Mesodermal cell (in vitro differentiated cells): ENCODE results near the gene F10.
A peak's percentile ranks its signal among the peaks of the same experiment; 100 is the strongest.

Source experiments
- H3K27ac ChIP-seq: 2 replicates; pipeline ENCODE4 v1.7.0; 2013; ENCODE audit warnings: mild to moderate bottlenecking, low read depth, low read length, moderate library complexity; ENCODE audit not compliant: severe bottlenecking
- H3K36me3 ChIP-seq: 2 replicates; pipeline ENCODE4 v1.7.1; 2013; ENCODE audit warnings: mild to moderate bottlenecking, low read length, moderate library complexity; ENCODE audit not compliant: control insufficient read depth, insufficient read depth
- H3K4me1 ChIP-seq: one replicate; pipeline ENCODE4 v1.7.1; 2013; ENCODE audit warnings: mild to moderate bottlenecking, low read length; ENCODE audit not compliant: insufficient read depth, control insufficient read depth, poor library complexity, severe bottlenecking
- H3K4me3 ChIP-seq: 2 replicates; pipeline ENCODE4 v1.7.0; 2013; ENCODE audit warnings: low read length, control low read depth, mild to moderate bottlenecking; ENCODE audit not compliant: insufficient read depth, poor library complexity, severe bottlenecking; ENCODE audit errors: extremely low read depth
- H3K9me3 ChIP-seq: 2 replicates; pipeline ENCODE4 v1.7.1; 2013; ENCODE audit warnings: mild to moderate bottlenecking, low read length, moderate library complexity; ENCODE audit not compliant: control insufficient read depth
- WGBS, 2 experiments: methylation state at CpG; one replicate each; pipeline ENCODE4 v1.1.5; 2013; ENCODE audit warnings: missing lambda C conversion rate in 2 of 2; ENCODE audit not compliant: insufficient coverage in 2 of 2; 5-methylcytosine and 5-hydroxymethylcytosine counted together

Gene F10

DNA sequence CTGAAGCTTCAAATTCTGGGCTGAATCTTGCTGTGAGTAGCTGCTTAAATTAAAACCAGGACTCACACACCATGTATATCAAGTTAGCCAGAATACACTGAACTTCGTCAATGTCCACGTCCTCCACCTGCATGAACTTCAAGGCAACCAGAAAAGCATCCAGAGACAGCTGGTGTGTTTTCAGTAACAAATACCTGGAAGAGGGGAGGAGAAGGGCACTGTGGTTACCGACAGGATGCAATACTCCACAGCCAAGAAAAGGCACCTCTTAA is 56.2 kb downstream of the F10 start:
- 92% methylated on average over 2 of the region's 3 CpGs; no CpG with 5 or more reads in 1 of the 2 experiments for WGBS, 2 experiments
- H3K4me3 ChIP-seq = no peak overlapping the region
- no peaks in the 10 kb centered on the region for H3K9me3 ChIP-seq
- H3K36me3 ChIP-seq = peaks cover 81% of the 10 kb centered on the region
- H3K27ac ChIP-seq = peak overlapping the region; percentile 94
- H3K4me1 ChIP-seq = peaks cover 34% of the 10 kb centered on the region

DNA sequence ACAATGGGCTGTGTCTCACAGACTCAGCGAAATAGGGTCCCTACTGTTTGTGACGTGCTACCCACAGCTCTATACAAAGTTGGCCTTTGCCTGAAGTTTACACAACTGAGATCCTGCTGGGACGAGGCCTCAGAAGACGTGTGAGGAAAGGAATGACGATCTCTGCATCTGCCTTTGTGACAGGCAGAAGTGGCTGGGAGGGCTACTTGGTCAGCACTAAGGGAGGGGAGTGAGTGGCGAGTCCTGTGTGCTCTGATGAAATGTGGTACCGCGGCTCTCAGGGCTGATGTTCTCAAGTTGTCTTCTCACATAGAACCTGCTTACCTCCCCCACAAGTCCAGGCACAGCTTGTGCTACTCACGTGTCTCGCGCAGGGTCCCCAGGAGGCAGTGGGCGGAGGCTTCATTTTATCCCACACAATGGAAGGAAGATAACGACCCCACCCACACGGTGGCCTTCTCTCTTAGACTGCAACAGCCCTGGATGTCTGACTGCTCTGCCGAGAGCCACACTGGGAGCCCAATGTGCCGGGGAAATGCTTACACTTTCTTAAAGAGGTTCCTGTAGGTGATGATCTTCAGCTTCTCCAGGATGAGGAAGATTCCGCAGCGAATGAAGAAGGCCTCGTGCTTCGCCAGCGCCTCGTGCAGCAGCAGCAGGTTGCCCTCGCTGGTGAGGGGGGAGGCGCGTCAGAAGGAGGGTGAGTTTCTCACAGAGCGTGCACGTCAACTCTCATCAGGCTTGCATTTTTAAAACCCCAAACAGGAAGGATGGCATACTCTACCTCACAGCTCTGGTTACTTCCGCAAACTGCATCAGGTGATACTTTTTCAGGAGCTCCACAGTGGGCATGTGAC is 57.0 kb downstream of the F10 start:
- Histone ChIP-seq H3K4me1 (peaks cover 36% of the 10 kb centered on the region), H3K9me3 (no peaks in the 10 kb centered on the region), H3K36me3 (peaks cover 88% of the 10 kb centered on the region), H3K27ac (peak overlapping the region; percentile 94), H3K4me3 (no peak overlapping the region)
- 67 to 70% methylated on average over 22 to 24 of the region's 28 CpGs for WGBS, 2 experiments

DNA sequence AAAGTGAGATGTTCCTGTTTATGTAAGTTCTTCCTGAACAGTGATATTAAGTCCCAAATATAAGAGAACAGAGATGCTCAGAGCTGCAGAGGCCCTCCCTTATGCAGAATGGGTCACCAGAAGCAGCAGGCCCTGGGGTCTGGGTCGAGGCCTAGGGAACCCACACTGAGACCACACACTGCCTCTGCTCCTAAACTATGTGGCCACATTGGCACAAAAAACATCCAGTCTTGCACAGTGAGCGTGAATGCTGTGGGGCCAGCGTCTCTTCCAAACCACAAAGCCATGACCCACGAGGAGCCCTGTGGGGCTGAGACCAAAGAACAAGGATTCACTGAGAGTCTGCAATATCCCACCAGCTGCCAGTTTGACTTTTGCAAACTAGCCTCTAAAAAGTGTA is 59.4 kb downstream of the F10 start:
- 95 to 97% methylated on average over 4 of the region's 4 CpGs for WGBS, 2 experiments
- no peaks in the 10 kb centered on the region for H3K9me3 ChIP-seq
- H3K4me1 ChIP-seq = peaks cover 57% of the 10 kb centered on the region
- H3K36me3 ChIP-seq = peaks cover 79% of the 10 kb centered on the region
- no peak overlapping the region for H3K27ac ChIP-seq
- H3K4me3 ChIP-seq = no peak overlapping the region

DNA sequence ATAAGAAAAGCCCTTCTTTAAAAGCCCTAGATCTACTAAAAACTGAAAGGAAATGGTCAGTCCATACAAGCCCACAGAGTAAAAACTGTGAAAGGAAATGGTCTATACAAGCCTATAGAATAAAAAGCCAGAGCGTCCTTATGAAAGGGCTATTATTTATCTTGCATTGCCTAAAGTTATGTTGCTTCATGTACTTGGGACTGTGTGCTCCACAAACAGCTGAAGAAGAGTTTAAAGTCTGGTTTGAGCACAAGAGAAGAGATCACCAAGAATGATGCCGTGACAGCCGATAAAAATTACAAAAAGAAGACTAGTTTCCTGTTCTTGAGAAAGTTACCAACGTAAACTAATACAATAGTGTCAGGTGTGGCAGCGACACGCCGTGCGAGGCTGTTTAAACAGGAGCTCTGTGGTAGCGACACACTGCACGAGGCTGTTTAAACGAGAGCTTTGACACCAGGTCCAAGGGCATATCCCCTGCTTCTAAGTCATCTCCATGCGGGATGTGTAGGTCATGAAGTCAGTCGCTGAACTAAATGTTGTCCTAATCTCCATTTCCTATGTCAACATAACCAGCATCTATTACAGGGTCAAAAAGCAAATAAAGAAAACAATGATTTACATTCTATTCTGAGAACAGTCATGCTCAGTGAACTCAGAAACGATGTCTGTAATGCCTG is 61.0 kb downstream of the F10 start:
- H3K4me3 ChIP-seq = no peak overlapping the region
- peaks cover 79% of the 10 kb centered on the region for H3K36me3 ChIP-seq
- H3K27ac ChIP-seq = no peak overlapping the region
- peaks cover 51% of the 10 kb centered on the region for H3K4me1 ChIP-seq
- 93 to 96% methylated on average over 13 to 14 of the region's 14 CpGs for WGBS, 2 experiments
- no peaks in the 10 kb centered on the region for H3K9me3 ChIP-seq

DNA sequence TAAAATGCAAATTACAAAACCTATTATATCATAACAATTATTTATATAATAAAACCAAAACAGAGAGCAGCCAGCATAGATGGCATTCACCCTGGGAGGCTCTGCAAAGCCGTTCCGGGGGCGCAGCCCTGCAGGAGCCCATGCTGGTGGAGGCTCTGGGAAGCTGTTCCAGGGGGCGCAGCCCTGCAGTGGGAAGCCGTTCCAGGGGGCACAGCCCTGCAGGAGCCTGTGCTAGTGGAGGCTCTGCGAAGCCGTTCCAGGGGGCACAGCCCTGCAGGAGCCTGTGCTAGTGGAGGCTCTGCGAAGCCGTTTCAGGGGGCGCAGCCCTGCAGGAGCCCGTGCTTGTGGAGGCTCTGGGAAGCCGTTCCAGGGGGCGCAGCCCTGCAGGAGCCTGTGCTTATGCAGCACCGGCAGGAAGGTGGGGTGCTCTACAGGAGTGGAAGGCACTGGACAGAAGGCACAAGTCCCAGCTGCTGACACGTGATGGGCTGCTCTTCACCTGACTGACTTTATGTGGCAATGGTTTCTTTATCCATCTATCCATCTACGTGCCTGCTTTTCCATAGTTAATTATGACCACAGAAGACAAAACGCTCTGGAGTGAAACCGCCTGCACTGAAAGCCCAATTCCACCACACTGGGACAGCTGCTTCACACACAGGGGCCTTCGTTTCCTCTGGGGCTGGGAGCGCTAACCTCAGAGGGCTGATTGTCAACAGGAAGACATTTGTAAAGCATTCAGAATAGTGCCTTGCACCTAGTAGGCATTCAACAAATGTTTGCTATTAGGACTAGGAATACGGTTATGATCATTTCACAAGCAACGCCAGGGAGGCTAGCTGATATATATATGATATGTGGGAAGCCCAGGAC is 62.2 kb downstream of the F10 start:
- Histone ChIP-seq H3K36me3 (peaks cover 79% of the 10 kb centered on the region), H3K9me3 (peaks cover 6% of the 10 kb centered on the region), H3K4me1 (peaks cover 39% of the 10 kb centered on the region), H3K27ac (no peak overlapping the region), H3K4me3 (no peak overlapping the region)
- WGBS, 2 experiments = 88 to 92% methylated on average over 16 to 21 of the region's 22 CpGs

DNA sequence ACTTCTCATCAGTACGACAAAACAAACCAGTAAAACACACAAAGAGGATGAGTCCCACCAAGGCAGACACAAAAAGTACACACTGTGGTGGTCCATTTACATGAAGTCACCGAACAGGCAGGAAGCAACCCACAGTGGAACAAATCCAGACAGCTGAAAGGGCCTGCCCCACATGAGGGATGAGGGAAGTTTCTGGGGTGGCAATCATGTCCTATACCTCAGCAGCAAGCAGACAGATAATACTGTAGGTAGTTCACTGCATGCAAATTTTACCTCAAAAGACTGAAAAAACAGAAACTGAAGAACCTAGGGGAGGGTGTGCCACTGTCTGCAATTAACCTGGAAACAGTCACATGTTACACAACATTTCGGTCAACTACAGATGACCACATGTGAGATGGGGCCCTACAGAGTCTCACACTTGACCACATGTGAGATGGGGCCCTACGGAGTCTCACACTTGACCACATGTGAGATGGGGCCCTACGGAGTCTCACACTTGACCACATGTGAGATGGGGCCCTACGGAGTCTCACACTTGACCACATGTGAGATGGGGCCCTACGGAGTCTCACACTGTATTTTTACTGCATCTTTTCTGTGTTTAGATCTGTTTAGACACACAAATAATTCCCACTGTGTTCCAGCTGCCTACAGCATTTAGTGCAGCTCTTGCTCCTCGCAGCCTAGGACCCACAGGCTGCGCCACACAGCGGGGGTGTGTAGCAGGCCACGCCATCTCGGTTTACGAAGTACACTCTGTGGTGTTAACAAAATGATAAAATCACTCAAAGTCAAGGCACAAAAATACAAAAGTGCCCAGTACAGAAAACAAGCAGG is 63.7 kb downstream of the F10 start:
- Histone ChIP-seq H3K4me3 (no peak overlapping the region), H3K27ac (peak overlapping the region; percentile 29), H3K4me1 (peaks cover 32% of the 10 kb centered on the region), H3K36me3 (peaks cover 79% of the 10 kb centered on the region), H3K9me3 (peaks cover 6% of the 10 kb centered on the region)
- WGBS, 2 experiments = 88 to 92% methylated on average over 8 to 9 of the region's 13 CpGs

DNA sequence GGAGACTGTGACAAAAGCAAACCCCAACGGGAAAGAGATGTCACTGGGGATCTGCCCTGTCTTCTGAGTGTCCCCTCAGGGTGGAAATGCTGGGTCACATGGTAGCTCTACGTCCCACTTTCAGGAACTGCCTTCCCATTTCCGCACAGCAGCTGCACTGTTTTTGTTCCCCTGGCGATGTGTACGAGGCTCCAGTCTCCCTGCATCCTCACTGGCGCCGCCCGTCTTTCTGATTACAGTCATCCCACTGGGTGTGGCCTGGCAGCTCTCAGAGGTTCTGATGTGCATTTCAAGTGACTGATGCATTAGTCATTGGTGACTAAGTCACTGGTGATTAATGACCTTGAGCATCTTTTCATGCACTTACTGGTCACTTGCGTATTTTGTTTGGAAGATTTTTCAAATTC is 64.7 kb downstream of the F10 start:
- Histone ChIP-seq H3K4me3 (no peak overlapping the region), H3K36me3 (peaks cover 80% of the 10 kb centered on the region), H3K9me3 (peaks cover 6% of the 10 kb centered on the region), H3K4me1 (peaks cover 32% of the 10 kb centered on the region), H3K27ac (peak overlapping the region; percentile 85)
- WGBS, 2 experiments = 79 to 84% methylated on average over 7 to 8 of the region's 9 CpGs

DNA sequence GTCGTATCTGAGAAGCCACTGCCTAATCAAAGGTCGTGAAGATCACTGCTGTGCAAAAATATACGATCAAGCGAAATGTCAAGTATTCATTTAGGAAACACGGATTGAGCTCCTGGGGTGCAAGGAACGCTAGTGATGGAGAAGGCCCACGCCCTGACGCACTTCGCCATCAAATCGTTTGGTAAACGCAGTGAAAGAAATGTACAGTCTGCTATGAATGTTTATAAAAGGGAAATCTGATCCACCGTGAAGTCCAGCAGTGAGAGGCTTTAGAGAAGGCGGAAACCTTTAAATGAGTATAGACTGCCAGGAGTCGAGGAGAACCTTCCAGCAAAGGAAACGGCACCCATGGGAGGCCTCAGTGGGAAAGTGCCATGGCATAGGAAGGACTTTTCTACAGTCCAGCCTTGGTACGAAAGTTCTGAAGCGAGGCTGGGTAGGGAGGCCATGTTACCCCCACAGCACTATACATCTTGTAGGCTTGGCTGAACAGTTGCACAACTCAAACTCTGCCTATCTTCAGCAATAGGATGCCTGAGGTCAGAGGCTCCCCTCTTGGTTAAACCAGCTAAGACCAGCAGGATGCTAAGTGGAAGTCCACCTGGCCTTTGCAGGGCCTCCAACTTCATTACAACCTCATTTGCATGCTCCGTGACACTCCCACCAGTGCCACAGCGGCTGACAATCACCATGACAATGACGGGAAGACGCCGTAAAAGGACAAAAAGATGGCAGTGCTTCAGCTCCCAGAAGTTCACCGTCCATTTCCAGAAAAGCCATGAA is 65.5 kb downstream of the F10 start:
- 93 to 96% methylated on average over 22 to 23 of the region's 23 CpGs for WGBS, 2 experiments
- H3K4me1 ChIP-seq = peaks cover 32% of the 10 kb centered on the region
- H3K4me3 ChIP-seq = no peak overlapping the region
- H3K27ac ChIP-seq = peak overlapping the region; percentile 85
- H3K9me3 ChIP-seq = peaks cover 6% of the 10 kb centered on the region
- peaks cover 79% of the 10 kb centered on the region for H3K36me3 ChIP-seq

DNA sequence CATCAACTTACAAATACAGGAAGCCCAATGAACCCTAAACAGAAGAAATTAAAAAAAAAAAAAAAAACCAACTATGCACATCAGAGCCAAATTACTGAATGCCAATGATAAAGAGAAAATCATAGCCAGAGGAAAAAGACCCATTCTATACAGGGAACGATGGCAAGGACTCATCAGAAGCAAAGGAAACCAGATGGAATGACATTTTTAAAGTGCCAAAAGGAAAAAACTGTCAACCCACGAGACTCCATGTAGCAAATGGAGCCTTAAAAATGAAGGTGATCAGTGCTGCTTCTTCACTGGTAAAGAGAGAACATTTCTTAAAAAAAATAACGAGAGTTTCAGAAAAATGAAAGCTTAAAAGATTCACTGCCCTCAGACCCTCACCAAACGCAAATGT is 67.6 kb downstream of the F10 start:
- H3K4me3 ChIP-seq = no peak overlapping the region
- H3K4me1 ChIP-seq = peaks cover 24% of the 10 kb centered on the region
- H3K9me3 ChIP-seq = peaks cover 6% of the 10 kb centered on the region
- H3K27ac ChIP-seq = no peak overlapping the region
- 97 to 100% methylated on average over 1 to 3 of the region's 4 CpGs for WGBS, 2 experiments
- H3K36me3 ChIP-seq = peaks cover 83% of the 10 kb centered on the region
